PC-9 (cell line): ENCODE measurements around the gene RBFOX1. TPM values are rescaled to one million over a fixed set of nuclear protein-coding genes. Genes with fewer than 3 reads are reported as not detected.

Experiments used
- BruUV-seq: library from RNA; stranded (reverse); fragments of 400-500 nt; replicated peaks from 2 replicates; lab custom pipeline; 2021; lab: Mats Ljungman, UMichigan
- CTCF ChIA-PET: fragments of 300-600 bp; sonication (Branson Sonifier 250); formaldehyde crosslinking; loops from one replicate; lab custom pipeline; 2022; ENCODE audit warnings: antibody characterized with exemption; lab: Charles Lee
- POLR2A ChIA-PET: fragments of 300-600 bp; sonication (Branson Sonifier 250); formaldehyde crosslinking; loops from one replicate; lab custom pipeline; 2022; ENCODE audit warnings: antibody characterized with exemption; ENCODE audit not compliant: unreplicated experiment; lab: Charles Lee
- DNase-seq, 2 experiments: peaks; one replicate each; pipeline versions ENCODE4 v3.0.0 to v3.0.0-alpha.2; 2015 to 2022; ENCODE audit warnings: mixed read lengths in 1 of 2
- H2AFZ ChIP-seq: fragments of 200-600 bp; sonication (generic); 2 replicates; pipeline ENCODE4 v1.8.1; 2017; ENCODE audit warnings: antibody characterized with exemption
- H3F3A ChIP-seq: fragments of 200-600 bp; sonication (generic); 2 replicates; pipeline ENCODE4 v1.8.1; 2017; ENCODE audit warnings: antibody characterized with exemption, mild to moderate bottlenecking, low read depth; ENCODE audit not compliant: insufficient read depth
- H3K27ac ChIP-seq: fragments of 200-600 bp; sonication (generic); 2 replicates; pipeline ENCODE4 v1.6.1; 2016; ENCODE audit warnings: mixed run types
- H3K27me3 ChIP-seq: fragments of 200-600 bp; sonication (generic); 2 replicates; pipeline ENCODE4 v1.6.1; 2016; ENCODE audit warnings: low read depth, mixed run types; ENCODE audit not compliant: insufficient read depth
- H3K36me3 ChIP-seq: fragments of 200-600 bp; sonication (generic); 2 replicates; pipeline ENCODE4 v1.6.1; 2016; ENCODE audit warnings: low read depth, mixed run types
- H3K4me1 ChIP-seq: fragments of 200-600 bp; sonication (generic); replicated peaks from 2 replicates; pipeline ENCODE4 v1.6.1; 2016; ENCODE audit warnings: mixed run types; ENCODE audit not compliant: insufficient read depth
- H3K4me2 ChIP-seq: fragments of 200-600 bp; sonication (generic); 2 replicates; pipeline ENCODE4 v1.6.1; 2017; ENCODE audit warnings: mixed run types
- H3K4me3 ChIP-seq: fragments of 200-600 bp; sonication (generic); 2 replicates; pipeline ENCODE4 v1.6.1; 2016; ENCODE audit warnings: mixed run types
- H3K79me2 ChIP-seq: fragments of 200-600 bp; sonication (generic); 2 replicates; pipeline ENCODE4 v1.6.1; 2017; ENCODE audit warnings: low read depth, mixed run types
- H3K9me2 ChIP-seq: fragments of 200-600 bp; sonication (generic); 2 replicates; pipeline ENCODE4 v1.8.1; 2017; ENCODE audit warnings: mild to moderate bottlenecking; ENCODE audit not compliant: insufficient read depth
- H3K9me3 ChIP-seq: fragments of 200-600 bp; sonication (generic); 2 replicates; pipeline ENCODE4 v1.8.1; 2016; ENCODE audit warnings: low read depth; ENCODE audit not compliant: insufficient read depth
- H4K20me1 ChIP-seq: fragments of 200-600 bp; sonication (generic); 2 replicates; pipeline ENCODE4 v1.8.1; 2017; ENCODE audit not compliant: insufficient read depth
- EZH2 ChIP-seq: fragments of 200-600 bp; sonication (generic); IDR thresholded peaks from 2 replicates; pipeline ENCODE4 v1.8.0; 2017; ENCODE audit warnings: antibody characterized with exemption, low read depth
- intact Hi-C: fragments of 100-400 bp; cut with micrococcal nuclease; formaldehyde crosslinking; loops from one replicate; pipeline ENCODE4 v1.10.0; 2022; ENCODE audit not compliant: unreplicated experiment
- total RNA-seq: library from RNA; stranded (reverse); gene quantifications from 2 replicates; pipeline ENCODE4 v1.2.3, GENCODE V29; 2021
- TF ChIP-seq, protein P1 (sequence below): fragments of 200-600 bp; sonication (generic); conservative IDR thresholded peaks from 2 replicates; pipeline ENCODE4 v1.6.1; 2017; ENCODE audit warnings: mixed run types, antibody characterized with exemption, mild to moderate bottlenecking, moderate library complexity

The RBFOX1 gene
- total RNA-seq, 1 experiment from 2014 or later: not detected

DNA sequence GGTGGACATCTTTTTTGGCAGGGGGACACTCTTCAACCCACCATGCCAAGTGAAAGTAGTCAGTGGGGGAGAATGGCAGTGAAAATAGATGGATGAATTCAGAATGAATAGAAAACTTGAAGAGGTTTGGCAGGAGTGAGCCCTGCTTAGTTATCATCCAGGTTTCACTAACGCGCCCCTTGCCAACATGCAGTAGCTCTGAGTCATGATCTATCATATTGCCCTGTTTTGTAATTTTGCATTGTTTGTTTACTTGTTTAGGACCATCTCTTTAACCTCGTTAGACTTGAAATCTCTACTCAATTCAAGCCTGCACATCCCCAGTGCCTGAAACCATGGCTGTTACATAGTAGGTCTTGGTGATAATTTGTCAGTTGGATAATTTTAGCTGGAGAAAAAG lies 116.7 kb downstream of the RBFOX1 start:
- ChIA-PET CTCF (no interaction called here), POLR2A (no interaction called here)
- BruUV-seq: no TSS peak
- Histone ChIP-seq H3F3A (no peaks in the 10 kb centered on the region), H3K9me2 (no peaks in the 10 kb centered on the region), H3K4me2 (no peak overlapping the region), H3K27me3 (peaks cover 16% of the 10 kb centered on the region), H3K9me3 (no peaks in the 10 kb centered on the region), H2AFZ (no peak overlapping the region), H4K20me1 (no peaks in the 10 kb centered on the region), H3K36me3 (no peaks in the 10 kb centered on the region), H3K4me3 (no peak overlapping the region), H3K27ac (no peak overlapping the region), H3K79me2 (no peaks in the 10 kb centered on the region), H3K4me1 (no peaks in the 10 kb centered on the region)
- intact Hi-C loops: no loop called here
- DNase-seq: no peak
- TF ChIP-seq, protein P1, sequence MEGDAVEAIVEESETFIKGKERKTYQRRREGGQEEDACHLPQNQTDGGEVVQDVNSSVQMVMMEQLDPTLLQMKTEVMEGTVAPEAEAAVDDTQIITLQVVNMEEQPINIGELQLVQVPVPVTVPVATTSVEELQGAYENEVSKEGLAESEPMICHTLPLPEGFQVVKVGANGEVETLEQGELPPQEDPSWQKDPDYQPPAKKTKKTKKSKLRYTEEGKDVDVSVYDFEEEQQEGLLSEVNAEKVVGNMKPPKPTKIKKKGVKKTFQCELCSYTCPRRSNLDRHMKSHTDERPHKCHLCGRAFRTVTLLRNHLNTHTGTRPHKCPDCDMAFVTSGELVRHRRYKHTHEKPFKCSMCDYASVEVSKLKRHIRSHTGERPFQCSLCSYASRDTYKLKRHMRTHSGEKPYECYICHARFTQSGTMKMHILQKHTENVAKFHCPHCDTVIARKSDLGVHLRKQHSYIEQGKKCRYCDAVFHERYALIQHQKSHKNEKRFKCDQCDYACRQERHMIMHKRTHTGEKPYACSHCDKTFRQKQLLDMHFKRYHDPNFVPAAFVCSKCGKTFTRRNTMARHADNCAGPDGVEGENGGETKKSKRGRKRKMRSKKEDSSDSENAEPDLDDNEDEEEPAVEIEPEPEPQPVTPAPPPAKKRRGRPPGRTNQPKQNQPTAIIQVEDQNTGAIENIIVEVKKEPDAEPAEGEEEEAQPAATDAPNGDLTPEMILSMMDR: no peak
- TF ChIP-seq EZH2: no peak

DNA sequence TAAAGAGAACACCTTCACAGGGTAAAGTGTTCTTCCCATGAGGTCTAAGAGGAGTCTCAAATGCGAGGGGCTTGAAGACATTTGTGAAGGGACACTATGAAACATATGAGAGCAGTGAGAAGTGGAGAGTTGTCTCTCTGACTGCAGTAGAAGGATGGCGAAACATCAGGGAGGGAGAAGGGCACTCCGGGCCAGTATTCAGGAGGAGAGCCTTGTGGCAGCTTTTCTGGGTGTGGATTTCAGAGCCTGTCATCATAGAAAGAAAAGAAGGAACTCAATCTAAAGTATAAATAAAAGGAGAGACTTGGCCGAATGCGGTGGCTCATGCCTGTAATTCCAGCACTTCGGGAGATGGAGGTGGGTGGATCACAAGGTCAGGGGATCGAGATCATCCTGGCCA lies 117.2 kb downstream of the RBFOX1 start:
- TF ChIP-seq, protein P1: no peak
- TF ChIP-seq EZH2: no peak
- no peaks in the 10 kb centered on the region for H3K4me1 ChIP-seq
- H3K9me3 ChIP-seq: no peaks in the 10 kb centered on the region
- no peak for DNase-seq
- ChIA-PET POLR2A (no interaction called here), CTCF (no interaction called here)
- H3F3A ChIP-seq: no peaks in the 10 kb centered on the region
- no peak overlapping the region for H3K27ac ChIP-seq
- no peaks in the 10 kb centered on the region for H4K20me1 ChIP-seq
- H3K79me2 ChIP-seq: no peaks in the 10 kb centered on the region
- H3K4me3 ChIP-seq: no peak overlapping the region
- no peak overlapping the region for H2AFZ ChIP-seq
- no peaks in the 10 kb centered on the region for H3K36me3 ChIP-seq
- H3K4me2 ChIP-seq: no peak overlapping the region
- H3K27me3 ChIP-seq: peaks cover 16% of the 10 kb centered on the region
- BruUV-seq: no TSS peak
- H3K9me2 ChIP-seq: no peaks in the 10 kb centered on the region
- intact Hi-C loops: no loop called here

DNA sequence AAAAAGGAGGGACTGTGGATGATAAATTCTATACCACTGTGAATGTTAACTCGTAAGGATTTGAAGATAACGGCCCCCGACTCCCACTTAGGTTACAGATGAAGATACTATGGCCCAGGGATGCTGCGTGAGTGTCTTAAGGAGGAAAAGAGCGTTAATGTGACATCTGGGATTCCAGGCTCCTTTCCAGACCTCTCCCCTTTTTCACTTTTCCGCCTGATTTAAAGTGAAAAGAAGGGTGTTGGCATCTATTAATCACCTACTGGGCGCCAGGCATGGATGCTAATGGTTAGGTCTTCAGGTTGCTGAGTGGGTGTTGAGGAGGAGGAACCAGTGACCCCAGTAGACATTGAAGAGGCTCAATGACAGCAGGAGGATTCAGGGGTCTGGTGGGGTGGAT lies 117.8 kb downstream of the RBFOX1 start:
- DNase-seq: no peak
- Histone ChIP-seq H3K27me3 (peaks cover 16% of the 10 kb centered on the region), H2AFZ (no peak overlapping the region), H3K4me1 (no peaks in the 10 kb centered on the region), H3K36me3 (no peaks in the 10 kb centered on the region), H3K9me2 (no peaks in the 10 kb centered on the region), H3K4me3 (no peak overlapping the region), H3K9me3 (no peaks in the 10 kb centered on the region), H3K4me2 (no peak overlapping the region), H3F3A (no peaks in the 10 kb centered on the region), H3K27ac (no peak overlapping the region), H3K79me2 (no peaks in the 10 kb centered on the region), H4K20me1 (no peaks in the 10 kb centered on the region)
- CTCF ChIA-PET: no interaction called here
- BruUV-seq: no TSS peak
- TF ChIP-seq, protein P1: no peak
- no peak for TF ChIP-seq EZH2
- intact Hi-C loops: no loop called here
- POLR2A ChIA-PET: no interaction called here
